ENCODE data around the gene DLGAP1. TPM values are rescaled to one million over a fixed set of nuclear protein-coding genes. Genes with fewer than 3 reads are reported as not detected.

Gene DLGAP1
- total and polyA plus RNA-seq, 2 donors (not counting 1 experiment from before 2014, with no cell fraction given), result 0.07 to 0.61 TPM

GRCh38 chr18:4416976-4417375, 38.1 kb downstream of the DLGAP1 start:
- no peak for ATAC-seq (ENCODE audit: low read depth)
- POLR2A ChIA-PET, result no interaction called here

GRCh38 chr18:4412286-4412685, 42.8 kb downstream of the DLGAP1 start:
- ChIA-PET CTCF (no interaction called here), POLR2A (no interaction called here)
- no peaks in the 10 kb centered on the region for H3K27me3 Mint-ChIP-seq
- H3K27ac Mint-ChIP-seq, result no peak overlapping the region
- H3K9me3 ChIP-seq (ENCODE audit: control extremely low read depth in 1 of 3, control insufficient read depth in 2 of 3, insufficient read depth in 1 of 3, low read length in 2 of 3), result peaks cover 0 to 2% (median 0%) of the 10 kb centered on the region in 3 donors
- H3K9me3 Mint-ChIP-seq (ENCODE audit: insufficient read depth), result no peaks in the 10 kb centered on the region
- no peak overlapping the region for H3K9ac ChIP-seq (ENCODE audit: low read length)
- H3K4me1 ChIP-seq (ENCODE audit: control insufficient read depth in 2 of 2, insufficient read depth in 2 of 2, low read length in 2 of 2), result no peaks in the 10 kb centered on the region
- TF ChIP-seq CTCF (IDR thresholded peaks at IDR 0.05) (no peak), EZH2 (IDR thresholded peaks at IDR 0.05; ENCODE audit: borderline replicate concordance, insufficient read depth, low read depth, low read length, poor library complexity, severe bottlenecking) (no peak)
- H3K4me3 ChIP-seq (ENCODE audit: control extremely low read depth in 1 of 5, extremely low read depth in 1 of 5, insufficient read depth in 1 of 5, low read depth in 2 of 5, low read length in 4 of 5), result no peak overlapping the region
- no peak for ATAC-seq (ENCODE audit: low read depth)
- H3K4me1 Mint-ChIP-seq, result no peaks in the 10 kb centered on the region
- H3K27me3 ChIP-seq (replicated peaks in 1 of 4; ENCODE audit: control extremely low read depth in 1 of 4, control insufficient read depth in 3 of 4, insufficient read depth in 4 of 4, low read length in 3 of 4), result no peaks in the 10 kb centered on the region
- H3K4me3 Mint-ChIP-seq, result no peak overlapping the region
- H4K20me1 ChIP-seq (ENCODE audit: control insufficient read depth, insufficient read depth, low read length, poor library complexity, severe bottlenecking), result no peaks in the 10 kb centered on the region
- intact Hi-C loops (cut with micrococcal nuclease), result no loop called here
- DNase-seq, result no peak
- no peaks in the 10 kb centered on the region for H3K79me2 ChIP-seq (ENCODE audit: control insufficient read depth, insufficient read depth, low read length)
- H2AFZ ChIP-seq (ENCODE audit: insufficient read depth, low read depth, low read length, poor library complexity, severe bottlenecking), result no peak overlapping the region
- no peak overlapping the region for H3K27ac ChIP-seq (ENCODE audit: low read length in 2 of 2)
- no peaks in the 10 kb centered on the region for H3K36me3 ChIP-seq (replicated peaks in 1 of 2; ENCODE audit: control extremely low read depth in 1 of 2, control insufficient read depth in 1 of 2, extremely low read depth in 1 of 2, insufficient read depth in 2 of 2, low read length in 1 of 2)
- H3K4me2 ChIP-seq (replicated peaks; ENCODE audit: low read depth, low read length, poor library complexity, severe bottlenecking), result no peak overlapping the region

More at GRCh38 chr18:4416976-4417375, 38.1 kb downstream of the DLGAP1 start:
- peaks cover 6% of the 10 kb centered on the region for H3K9me3 Mint-ChIP-seq (ENCODE audit: insufficient read depth)
- no peak overlapping the region for H3K27ac Mint-ChIP-seq
- Histone ChIP-seq H3K4me3 (ENCODE audit: control extremely low read depth in 1 of 5, extremely low read depth in 1 of 5, insufficient read depth in 1 of 5, low read depth in 2 of 5, low read length in 4 of 5) (no peak overlapping the region), H3K9ac (ENCODE audit: low read length) (no peak overlapping the region), H3K79me2 (ENCODE audit: control insufficient read depth, insufficient read depth, low read length) (no peaks in the 10 kb centered on the region), H3K27ac (ENCODE audit: low read length in 2 of 2) (no peak overlapping the region), H3K9me3 (ENCODE audit: control extremely low read depth in 1 of 3, control insufficient read depth in 2 of 3, insufficient read depth in 1 of 3, low read length in 2 of 3) (no peaks in the 10 kb centered on the region), H2AFZ (ENCODE audit: insufficient read depth, low read depth, low read length, poor library complexity, severe bottlenecking) (no peak overlapping the region), H4K20me1 (ENCODE audit: control insufficient read depth, insufficient read depth, low read length, poor library complexity, severe bottlenecking) (no peaks in the 10 kb centered on the region), H3K36me3 (replicated peaks in 1 of 2; ENCODE audit: control extremely low read depth in 1 of 2, control insufficient read depth in 1 of 2, extremely low read depth in 1 of 2, insufficient read depth in 2 of 2, low read length in 1 of 2) (no peaks in the 10 kb centered on the region), H3K4me1 (ENCODE audit: control insufficient read depth in 2 of 2, insufficient read depth in 2 of 2, low read length in 2 of 2) (no peaks in the 10 kb centered on the region), H3K4me2 (replicated peaks; ENCODE audit: low read depth, low read length, poor library complexity, severe bottlenecking) (no peak overlapping the region), H3K27me3 (replicated peaks in 1 of 4; ENCODE audit: control extremely low read depth in 1 of 4, control insufficient read depth in 3 of 4, insufficient read depth in 4 of 4, low read length in 3 of 4) (no peaks in the 10 kb centered on the region)
- DNase-seq, result no peak
- TF ChIP-seq CTCF (IDR thresholded peaks at IDR 0.05) (no peak), EZH2 (IDR thresholded peaks at IDR 0.05; ENCODE audit: borderline replicate concordance, insufficient read depth, low read depth, low read length, poor library complexity, severe bottlenecking) (no peak)
- intact Hi-C loops (cut with micrococcal nuclease), result no loop called here
- H3K4me3 Mint-ChIP-seq, result no peak overlapping the region
- H3K27me3 Mint-ChIP-seq, result no peaks in the 10 kb centered on the region
- WGBS (ENCODE audit: insufficient coverage), result no CpG with 5 or more reads among the region's 1 CpG
- CTCF ChIA-PET, result no interaction called here
- H3K4me1 Mint-ChIP-seq, result no peaks in the 10 kb centered on the region
